Measurements from ENCODE around the gene IFT172.
A peak's percentile ranks its signal among the peaks of the same experiment; 100 is the strongest.

Gene IFT172

GRCh38 chr2:27420996-27421395 lies 68.5 kb downstream of the IFT172 start:
- DNase-seq, result no peak

GRCh38 chr2:27416151-27416550 lies 73.4 kb downstream of the IFT172 start:
- DNase-seq, result no peak

GRCh38 chr2:27412419-27413152 lies 77.0 kb downstream of the IFT172 start:
- no peak for DNase-seq

- peak; percentile 75 for DNase-seq
These were observed 80.0 kb downstream of the IFT172 start, which contains the start of gene PPM1G for GRCh38 chr2:27409321-27410073. Gene PPM1G (minus strand): TSS chr2:27409591. CDS start chr2:27409422, 169 bp downstream.

GRCh38 chr2:27408601-27409320 lies 80.8 kb downstream of the IFT172 start:
- no peak for DNase-seq

GRCh38 chr2:27407798-27408491 lies 81.6 kb downstream of the IFT172 start:
- peak; percentile 22 for DNase-seq

- no peak for DNase-seq
These were observed 89.0 kb downstream of the IFT172 start for GRCh38 chr2:27400348-27401135.

GRCh38 chr2:27398962-27399361 lies 90.6 kb downstream of the IFT172 start:
- DNase-seq, result no peak

All from SHP77 treated with DMSO at 0.1 percent for 48 hours (cell line).